GM21515 (cell line): Measurements from ENCODE around the gene SSU72.

Source experiments
- ATAC-seq: cut with Tn5 transposase; IDR thresholded peaks from one replicate; pipeline ENCODE4 v1.9.1; 2021; ENCODE audit not compliant: unreplicated experiment

The SSU72 gene

DNA sequence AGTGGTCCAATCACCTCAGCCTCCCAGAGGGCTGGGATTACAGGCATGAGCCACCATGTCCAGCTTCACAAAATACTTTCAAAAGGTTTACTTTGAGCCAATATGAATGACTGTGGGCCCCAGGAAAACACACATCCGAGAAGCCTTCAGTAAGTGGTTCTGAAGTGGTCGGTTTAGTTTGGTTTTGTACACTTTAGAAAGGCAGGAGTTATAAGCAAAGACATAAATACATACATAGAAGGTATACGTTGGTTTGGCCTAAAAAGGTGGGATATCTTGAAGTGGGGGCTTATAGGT lies 37.4 kb upstream of the SSU72 start:
- ATAC-seq = no peak

GRCh38 chr1:1610796-1611195 lies 36.1 kb upstream of the SSU72 start:
- no peak for ATAC-seq

- ATAC-seq = no peak
Measured at GRCh38 chr1:1609822-1610485, 35.3 kb upstream of the SSU72 start.

GRCh38 chr1:1606232-1606631 lies 31.6 kb upstream of the SSU72 start:
- no peak for ATAC-seq

DNA sequence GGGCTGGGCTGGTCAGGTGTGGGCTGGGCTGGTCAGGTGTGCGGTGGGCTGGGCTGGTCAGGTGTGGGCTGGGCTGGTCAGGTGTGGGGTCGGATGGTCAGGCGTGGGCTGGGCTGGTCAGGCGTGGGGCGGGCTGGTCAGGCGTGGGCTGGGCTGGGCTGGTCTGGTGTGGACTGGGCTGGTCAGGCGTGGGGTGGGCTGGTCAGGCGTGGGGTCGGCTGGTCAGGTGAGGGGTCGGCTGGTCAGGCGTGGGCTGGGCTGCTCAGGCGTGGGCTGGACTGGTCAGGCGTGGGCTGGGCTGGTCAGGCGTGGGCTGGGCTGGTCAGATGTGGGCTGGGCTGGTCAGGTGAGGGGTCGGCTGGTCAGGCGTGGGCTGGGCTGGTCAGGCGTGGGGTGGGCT lies 31.1 kb upstream of the SSU72 start:
- no peak for ATAC-seq

- ATAC-seq = no peak
Measured at GRCh38 chr1:1605034-1605591, 30.4 kb upstream of the SSU72 start.

DNA sequence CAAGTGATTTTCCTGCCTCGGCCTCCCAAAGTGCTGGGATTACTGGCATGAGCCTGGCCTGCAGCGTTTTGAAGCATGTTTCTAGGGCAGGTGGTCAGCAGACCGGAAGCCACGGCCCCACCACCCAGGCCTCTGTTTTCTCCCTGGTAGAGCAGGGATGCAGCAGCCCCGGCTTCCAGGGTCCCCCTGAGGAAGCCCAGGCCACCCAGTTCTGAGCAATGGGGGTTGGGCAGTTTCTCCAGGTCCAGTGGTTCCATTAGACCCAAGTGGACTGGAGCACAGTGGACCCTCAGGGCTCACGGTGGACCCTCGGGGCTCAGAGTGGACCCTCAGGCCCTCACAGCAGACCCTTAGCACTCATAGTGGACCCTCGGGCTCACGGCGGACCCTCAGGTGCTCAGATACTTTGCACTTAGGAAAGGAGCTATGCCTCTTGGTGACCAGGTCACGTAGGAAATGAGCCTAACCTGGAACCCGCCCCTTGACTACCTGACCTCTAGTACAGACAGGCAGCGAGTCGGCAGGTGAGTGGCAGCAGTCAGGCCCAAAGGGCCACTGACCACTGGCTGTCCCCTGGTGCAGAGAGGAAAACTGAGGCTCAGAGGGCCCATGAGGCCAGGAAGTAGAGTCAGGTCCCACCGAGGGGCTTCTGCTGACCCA lies 29.8 kb upstream of the SSU72 start:
- no peak for ATAC-seq

- ATAC-seq = no peak
Measured at GRCh38 chr1:1603671-1604373, 29.2 kb upstream of the SSU72 start.

GRCh38 chr1:1602968-1603506 lies 28.4 kb upstream of the SSU72 start:
- no peak for ATAC-seq

- no peak for ATAC-seq
Measured at GRCh38 chr1:1602304-1602967, 27.8 kb upstream of the SSU72 start.

DNA sequence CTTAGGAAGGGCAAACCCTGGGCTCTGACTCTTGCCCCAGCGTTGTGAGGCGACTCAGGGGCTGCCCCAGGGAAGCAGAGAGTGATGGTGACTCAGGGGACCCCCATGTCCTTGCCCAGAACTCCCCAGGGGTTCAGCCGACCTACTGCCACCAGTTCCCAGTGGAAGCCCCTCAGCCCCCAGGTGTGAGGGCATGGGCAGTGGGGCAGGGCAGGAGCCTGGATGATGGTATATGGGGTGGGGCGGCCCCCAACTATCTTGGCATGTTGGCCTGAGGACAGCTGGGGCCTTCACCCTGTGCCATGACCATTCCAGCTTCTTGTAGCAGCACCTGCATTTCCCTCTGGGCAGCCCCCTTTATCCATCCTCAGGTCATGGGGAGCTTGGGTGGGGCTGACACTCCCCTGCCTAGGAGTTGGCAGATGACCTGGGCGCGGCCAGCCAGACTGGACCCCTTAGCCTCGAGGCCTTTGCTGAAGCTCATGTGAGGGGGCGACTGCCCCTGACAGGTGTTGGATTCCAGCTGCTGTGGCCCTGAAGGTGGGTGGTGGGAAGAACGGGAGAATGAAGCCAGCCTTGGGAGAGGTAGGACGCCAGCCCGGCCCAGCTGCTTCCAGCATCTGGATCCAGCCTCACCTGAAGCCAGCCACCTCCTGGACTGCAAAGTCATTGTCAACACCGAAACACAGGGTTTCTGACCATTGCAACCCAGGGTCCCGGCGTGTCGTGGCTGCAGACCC lies 27.1 kb upstream of the SSU72 start:
- no peak for ATAC-seq

- ATAC-seq = no peak
Measured at GRCh38 chr1:1600861-1601563, 26.3 kb upstream of the SSU72 start.

DNA sequence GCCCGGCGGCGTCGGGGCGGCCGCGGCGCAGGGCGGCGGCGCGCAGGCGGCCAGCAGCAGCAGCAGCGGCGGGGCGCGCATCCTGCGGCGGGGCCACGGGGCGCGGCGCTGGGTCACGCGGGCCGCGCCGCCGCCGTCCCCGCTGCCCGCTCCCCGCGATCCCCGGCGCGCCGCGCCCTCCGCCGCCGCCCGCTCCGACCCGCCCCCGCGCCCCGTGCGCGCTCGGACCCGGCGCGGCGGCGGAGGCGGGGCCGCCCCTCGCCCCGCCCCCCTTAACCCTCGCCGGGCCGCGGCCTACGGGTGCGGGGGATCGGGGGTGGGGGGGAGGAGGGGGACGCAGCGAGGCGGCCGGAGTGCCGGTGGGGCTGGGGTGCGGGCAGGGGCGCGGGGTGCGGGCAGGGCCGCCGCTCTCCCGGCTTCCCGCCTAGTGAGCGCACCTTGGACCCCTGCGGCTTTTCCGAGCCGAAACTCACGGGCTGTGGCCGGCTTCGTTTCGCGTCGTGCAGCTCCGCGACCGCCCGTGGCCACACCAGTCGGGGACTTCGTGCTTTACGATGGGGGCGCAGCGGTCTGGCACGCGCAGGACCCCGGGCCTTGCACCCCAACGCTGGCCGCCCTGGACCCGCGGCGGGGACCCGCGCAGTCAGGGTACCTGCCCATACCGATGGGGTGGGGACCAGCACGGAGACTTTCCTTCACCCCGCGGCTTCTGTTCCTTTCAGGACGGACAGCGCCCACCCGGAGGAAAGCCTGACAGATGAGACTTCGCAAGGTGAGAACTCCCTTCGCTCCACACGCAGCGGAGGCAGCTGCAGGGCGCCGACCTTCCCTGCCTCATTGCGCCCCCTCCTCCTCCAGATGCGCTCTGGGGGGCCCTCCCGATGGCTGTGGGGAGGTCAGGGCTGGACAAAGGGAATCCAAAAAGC lies 25.5 kb upstream of the SSU72 start, which contains the start of gene FNDC10:
Gene FNDC10, minus strand, starts transcription at position 201 of the 926 bp plus-strand sequence. Its CDS starts 120 bp downstream, at position 81.
- ATAC-seq = no peak

GRCh38 chr1:1599030-1599934 lies 24.6 kb upstream of the SSU72 start:
- ATAC-seq = no peak

GRCh38 chr1:1598720-1599029 lies 24.0 kb upstream of the SSU72 start:
- no peak for ATAC-seq

- ATAC-seq = no peak
Measured at GRCh38 chr1:1598051-1598719, 23.5 kb upstream of the SSU72 start.

DNA sequence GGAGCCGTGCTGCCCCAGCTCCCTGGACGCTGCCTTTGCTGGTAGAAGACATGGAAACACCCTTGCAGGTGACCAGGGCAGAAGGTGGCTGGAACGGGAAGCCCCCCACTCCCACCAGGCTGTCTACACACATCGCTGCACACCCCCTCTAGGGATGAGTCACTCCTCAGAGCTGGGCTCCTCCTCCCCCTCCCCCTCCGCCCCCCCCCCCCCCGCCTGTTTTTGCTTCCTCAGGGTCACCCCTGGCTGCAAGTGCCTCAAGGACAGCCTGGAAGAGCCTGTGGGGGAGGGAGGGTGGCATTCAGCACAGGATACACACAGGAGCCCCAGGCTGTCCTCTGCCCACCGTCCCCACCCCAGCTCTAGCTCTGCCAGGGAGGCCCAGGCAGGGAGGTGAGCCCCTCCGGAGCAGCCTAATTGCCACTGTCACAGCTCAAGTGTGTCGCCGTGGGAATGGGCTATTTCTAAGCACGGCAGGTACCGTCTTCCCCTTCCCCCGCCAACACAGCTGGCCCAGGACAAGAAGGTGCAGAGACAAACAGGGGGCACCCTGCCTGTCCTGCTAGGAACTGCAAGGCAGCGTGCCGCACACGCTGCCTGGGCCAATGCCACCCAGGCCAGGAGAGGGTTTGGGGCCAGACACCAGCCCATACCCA lies 22.7 kb upstream of the SSU72 start:
- no peak for ATAC-seq
